OCI-LY7 (cell line): ENCODE data around the gene WNT1. TPM values are rescaled to one million over a fixed set of nuclear protein-coding genes. Genes with fewer than 3 reads are reported as not detected.

ENCODE experiments used
- BruUV-seq: library from RNA; stranded (reverse); fragments of 400-500 nt; replicated peaks from 2 replicates; lab custom pipeline; 2021; lab: Mats Ljungman, UMichigan
- CTCF ChIA-PET: fragments of 300-600 bp; sonication (Branson Sonifier 250); formaldehyde crosslinking; loops from one replicate; lab custom pipeline; 2022; ENCODE audit warnings: antibody characterized with exemption; ENCODE audit not compliant: unreplicated experiment; lab: Charles Lee
- POLR2A ChIA-PET: fragments of 300-600 bp; sonication (Branson Sonifier 250); formaldehyde crosslinking; loops from one replicate; lab custom pipeline; 2022; ENCODE audit warnings: antibody characterized with exemption; lab: Charles Lee
- DNase-seq: peaks from one replicate; pipeline ENCODE4 v3.0.0-alpha.2; 2015; ENCODE audit warnings: low spot score
- H2AFZ ChIP-seq: fragments of 200-600 bp; sonication (generic), shearing (Covaris generic); 2 replicates; pipeline ENCODE4 v1.6.1; 2014; ENCODE audit warnings: mild to moderate bottlenecking, antibody characterized with exemption, low read length, moderate library complexity
- H3K27ac ChIP-seq: fragments of 200-600 bp; sonication (generic); 2 replicates; pipeline ENCODE4 v1.5.1; 2014; ENCODE audit warnings: mixed run types, low read depth, mild to moderate bottlenecking, moderate library complexity, low read length, inconsistent platforms; ENCODE audit not compliant: poor library complexity, severe bottlenecking
- H3K36me3 ChIP-seq: fragments of 200-600 bp; sonication (generic); 2 replicates; pipeline ENCODE4 v1.6.1; 2014; ENCODE audit warnings: mild to moderate bottlenecking, antibody characterized with exemption, low read length, moderate library complexity, mixed read lengths; ENCODE audit not compliant: insufficient read depth
- H3K4me1 ChIP-seq: fragments of 200-600 bp; sonication (generic); 2 replicates; pipeline ENCODE4 v1.5.1; 2014; ENCODE audit warnings: mild to moderate bottlenecking, low read length; ENCODE audit not compliant: insufficient read depth, poor library complexity, severe bottlenecking
- H3K4me2 ChIP-seq: fragments of 200-600 bp; sonication (generic); 2 replicates; pipeline ENCODE4 v1.6.1; 2014; ENCODE audit warnings: mild to moderate bottlenecking, low read length
- H3K4me3 ChIP-seq: fragments of 200-600 bp; sonication (generic); 2 replicates; pipeline ENCODE4 v1.5.1; 2014; ENCODE audit warnings: mild to moderate bottlenecking, low read depth, low read length; ENCODE audit not compliant: poor library complexity, severe bottlenecking
- H3K79me2 ChIP-seq: fragments of 200-600 bp; sonication (generic); 2 replicates; pipeline ENCODE4 v1.6.1; 2016; ENCODE audit warnings: low read depth, mild to moderate bottlenecking, low read length, moderate library complexity, mixed read lengths; ENCODE audit not compliant: insufficient read depth
- H3K9me2 ChIP-seq: fragments of 200-600 bp; sonication (generic); 2 replicates; pipeline ENCODE4 v1.6.1; 2016; ENCODE audit warnings: mild to moderate bottlenecking, low read length, mixed read lengths; ENCODE audit not compliant: insufficient read depth
- H3K9me3 ChIP-seq: fragments of 200-600 bp; sonication (generic); 2 replicates; pipeline ENCODE4 v1.6.1; 2014; ENCODE audit warnings: mild to moderate bottlenecking, mixed run types, low read length, mixed read lengths
- H4K20me1 ChIP-seq: fragments of 200-600 bp; sonication (generic); 2 replicates; pipeline ENCODE4 v1.6.1; 2014; ENCODE audit warnings: mild to moderate bottlenecking, antibody characterized with exemption, low read length, moderate library complexity, mixed read lengths; ENCODE audit not compliant: insufficient read depth
- EZH2phosphoT487 ChIP-seq: fragments of 200-600 bp; sonication (generic); IDR thresholded peaks from 2 replicates; pipeline ENCODE4 v1.6.1; 2018; ENCODE audit warnings: low read depth, borderline replicate concordance, mild to moderate bottlenecking, mixed run types, antibody characterized with exemption, low read length, moderate library complexity, mixed read lengths
- intact Hi-C: fragments of 100-400 bp; cut with micrococcal nuclease; formaldehyde crosslinking; loops from one replicate; pipeline ENCODE4 v1.10.0; 2022; ENCODE audit not compliant: unreplicated experiment
- total RNA-seq, 2 experiments: library from RNA; depleted of rRNA in 1 of 2; stranded (reverse); fragments of >200 nt in 1 of 2; shearing (Covaris generic) in 1 of 2; gene quantifications; 2 replicates each; pipeline ENCODE4 v1.2.3, GENCODE V29; 2014 to 2022
- TF ChIP-seq, protein P1 (sequence below): fragments of 200-600 bp; sonication (generic); conservative IDR thresholded peaks from 2 replicates; pipeline ENCODE4 v1.5.1; 2014; ENCODE audit warnings: mild to moderate bottlenecking, antibody characterized with exemption, low read length, moderate library complexity, mixed read lengths

Gene WNT1
- total RNA-seq, 2 experiments from 2014 or later = not detected

DNA sequence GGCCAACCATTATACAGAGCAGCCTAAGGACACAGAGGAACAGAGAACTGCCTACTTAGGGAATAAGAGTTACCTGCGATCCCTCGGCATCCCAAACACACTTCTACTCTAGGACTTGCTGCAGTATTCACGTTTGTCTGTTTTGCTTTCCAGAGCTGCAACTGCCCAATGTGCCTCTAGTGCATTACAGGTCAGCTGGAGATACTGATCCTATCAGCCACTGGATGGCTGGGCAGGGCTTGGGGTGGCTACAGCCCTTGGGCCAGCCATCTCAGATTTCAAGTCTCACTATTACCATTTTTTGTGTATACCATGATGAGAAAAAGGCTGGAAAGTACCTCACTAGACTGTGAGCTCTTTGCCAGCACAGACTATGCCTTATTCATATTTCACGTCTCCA is 25.4 kb upstream of the WNT1 start:
- no peak for DNase-seq
- Histone ChIP-seq H3K4me2 (no peak overlapping the region), H3K36me3 (peaks cover 43% of the 10 kb centered on the region), H3K9me3 (no peaks in the 10 kb centered on the region), H3K27ac (no peak overlapping the region), H3K9me2 (no peaks in the 10 kb centered on the region), H3K4me1 (peaks cover 22% of the 10 kb centered on the region), H4K20me1 (peaks cover 6% of the 10 kb centered on the region; the same call in 1 of the 2 replicates), H2AFZ (no peak overlapping the region), H3K4me3 (no peak overlapping the region), H3K79me2 (peaks cover 42% of the 10 kb centered on the region)
- CTCF ChIA-PET = interaction anchor here (0.6 kb wide), 1 partner anchor 561 kb away, joined by 3 read pairs; no protein-coding TSS in a partner anchor
- BruUV-seq = no TSS peak
- TF ChIP-seq, protein P1, sequence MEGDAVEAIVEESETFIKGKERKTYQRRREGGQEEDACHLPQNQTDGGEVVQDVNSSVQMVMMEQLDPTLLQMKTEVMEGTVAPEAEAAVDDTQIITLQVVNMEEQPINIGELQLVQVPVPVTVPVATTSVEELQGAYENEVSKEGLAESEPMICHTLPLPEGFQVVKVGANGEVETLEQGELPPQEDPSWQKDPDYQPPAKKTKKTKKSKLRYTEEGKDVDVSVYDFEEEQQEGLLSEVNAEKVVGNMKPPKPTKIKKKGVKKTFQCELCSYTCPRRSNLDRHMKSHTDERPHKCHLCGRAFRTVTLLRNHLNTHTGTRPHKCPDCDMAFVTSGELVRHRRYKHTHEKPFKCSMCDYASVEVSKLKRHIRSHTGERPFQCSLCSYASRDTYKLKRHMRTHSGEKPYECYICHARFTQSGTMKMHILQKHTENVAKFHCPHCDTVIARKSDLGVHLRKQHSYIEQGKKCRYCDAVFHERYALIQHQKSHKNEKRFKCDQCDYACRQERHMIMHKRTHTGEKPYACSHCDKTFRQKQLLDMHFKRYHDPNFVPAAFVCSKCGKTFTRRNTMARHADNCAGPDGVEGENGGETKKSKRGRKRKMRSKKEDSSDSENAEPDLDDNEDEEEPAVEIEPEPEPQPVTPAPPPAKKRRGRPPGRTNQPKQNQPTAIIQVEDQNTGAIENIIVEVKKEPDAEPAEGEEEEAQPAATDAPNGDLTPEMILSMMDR = no peak
- no peak for TF ChIP-seq EZH2phosphoT487
- POLR2A ChIA-PET = interaction anchor here (0.5 to 1.2 kb wide), 5 partner anchors 11 to 452 kb away, joined by 3 to 8 read pairs (median 3); partner anchors contain the start of gene RND1
- intact Hi-C loops = no loop called here

DNA sequence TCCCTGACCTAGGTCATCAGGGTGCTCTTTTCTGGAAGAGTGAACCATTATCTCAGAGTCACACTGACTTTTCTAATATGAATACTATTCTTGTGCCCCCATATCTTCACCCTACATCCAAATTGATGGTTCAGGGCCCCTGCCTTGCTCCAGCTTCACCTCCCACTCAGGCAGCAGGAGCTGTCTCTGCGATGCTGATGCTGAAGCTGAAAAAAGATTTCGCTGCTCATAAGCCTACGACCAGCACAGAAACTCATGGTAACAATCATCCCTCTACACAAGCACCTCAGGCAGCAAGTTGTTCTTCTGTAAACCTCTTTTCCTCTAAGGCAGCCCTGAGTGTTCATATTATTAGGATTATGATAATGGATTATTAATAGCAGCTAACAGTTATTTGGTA is 24.1 kb upstream of the WNT1 start:
- CTCF ChIA-PET = no interaction called here
- intact Hi-C loops = no loop called here
- DNase-seq = no peak
- Histone ChIP-seq H3K27ac (no peak overlapping the region), H3K9me3 (no peaks in the 10 kb centered on the region), H3K4me3 (no peak overlapping the region), H2AFZ (no peak overlapping the region), H3K79me2 (peaks cover 40% of the 10 kb centered on the region), H3K36me3 (peaks cover 38% of the 10 kb centered on the region), H3K4me1 (peaks cover 31% of the 10 kb centered on the region), H3K4me2 (no peak overlapping the region), H3K9me2 (no peaks in the 10 kb centered on the region), H4K20me1 (peaks cover 6% of the 10 kb centered on the region; the same call in 1 of the 2 replicates)
- no TSS peak for BruUV-seq
- POLR2A ChIA-PET = no interaction called here
- no peak for TF ChIP-seq EZH2phosphoT487
- TF ChIP-seq, protein P1 = no peak

DNA sequence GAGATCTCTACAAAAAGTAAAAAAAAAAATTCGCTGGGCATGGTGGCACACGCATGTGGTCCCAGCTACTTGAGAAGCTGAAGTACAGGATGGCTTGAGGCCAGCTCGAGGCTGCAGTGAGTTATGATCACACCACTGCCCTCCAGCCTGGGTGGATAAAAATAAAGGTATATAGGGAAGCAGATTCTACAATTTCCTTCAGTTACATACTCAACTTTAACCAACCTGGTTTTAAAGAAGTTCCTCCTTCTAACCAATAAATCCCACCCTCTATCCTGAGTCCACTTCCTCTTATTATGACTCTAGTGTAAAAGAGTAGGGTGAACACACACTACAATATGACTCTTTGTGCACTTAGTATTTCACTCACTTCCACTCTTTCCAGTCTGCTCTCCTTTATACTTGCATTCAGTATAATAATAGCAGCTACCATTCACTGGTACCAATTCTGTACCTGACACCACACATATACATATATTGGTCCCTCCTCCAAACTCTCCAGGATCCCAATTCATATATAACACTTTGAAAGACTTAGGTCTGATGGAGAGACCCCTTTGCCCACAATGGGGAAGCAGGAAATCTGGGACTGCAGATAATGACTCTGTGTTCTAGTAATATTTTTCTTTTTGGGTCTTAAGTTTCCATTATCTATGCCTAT is 23.2 kb upstream of the WNT1 start:
- ChIA-PET CTCF (no interaction called here), POLR2A (interaction anchor here (0.5 to 0.6 kb wide), 2 partner anchors 89 to 168 kb away, joined by 3 to 4 read pairs; partner anchors contain the start of gene RND1)
- Histone ChIP-seq H3K4me3 (peak overlapping the region; percentile 75), H3K4me2 (peak overlapping the region; percentile 75), H2AFZ (no peak overlapping the region), H3K9me3 (no peaks in the 10 kb centered on the region), H3K36me3 (peaks cover 38% of the 10 kb centered on the region), H4K20me1 (peaks cover 6% of the 10 kb centered on the region; the same call in 1 of the 2 replicates), H3K9me2 (no peaks in the 10 kb centered on the region), H3K79me2 (peaks cover 40% of the 10 kb centered on the region), H3K4me1 (peaks cover 31% of the 10 kb centered on the region), H3K27ac (no peak overlapping the region)
- intact Hi-C loops = no loop called here
- no TSS peak for BruUV-seq
- DNase-seq = no peak
- TF ChIP-seq, protein P1 = no peak
- TF ChIP-seq EZH2phosphoT487 = no peak
